ENCODE data around the gene TAF4.

The TAF4 gene

GRCh38 chr20:61963885-61964674 is 101.6 kb downstream of the TAF4 start:
- TF ChIP-seq CTCF (IDR thresholded peaks at IDR 0.05; ENCODE audit: control extremely low read depth, extremely low read depth, low read depth, missing control alignments) = no peak
- CTCF ChIA-PET = no interaction called here
- POLR2A ChIA-PET = no interaction called here
- DNase-seq (ENCODE audit: extremely low spot score) = no peak

GRCh38 chr20:61963149-61963548 is 102.5 kb downstream of the TAF4 start:
- no peak for DNase-seq (ENCODE audit: extremely low spot score)
- TF ChIP-seq CTCF (IDR thresholded peaks at IDR 0.05; ENCODE audit: control extremely low read depth, extremely low read depth, low read depth, missing control alignments) = no peak
- CTCF ChIA-PET = no interaction called here
- POLR2A ChIA-PET = no interaction called here

- POLR2A ChIA-PET = no interaction called here
Observed at GRCh38 chr20:61960836-61961235, 104.8 kb downstream of the TAF4 start.

GRCh38 chr20:61958773-61959700 is 106.6 kb downstream of the TAF4 start:
- CTCF ChIA-PET = no interaction called here
- POLR2A ChIA-PET = no interaction called here
- no peak for TF ChIP-seq CTCF (IDR thresholded peaks at IDR 0.05; ENCODE audit: control extremely low read depth, extremely low read depth, low read depth, missing control alignments)
- DNase-seq (ENCODE audit: extremely low spot score) = no peak

More at GRCh38 chr20:61960836-61961235, 104.8 kb downstream of the TAF4 start:
- TF ChIP-seq CTCF (IDR thresholded peaks at IDR 0.05; ENCODE audit: control extremely low read depth, extremely low read depth, low read depth, missing control alignments) = no peak
- no peak for DNase-seq (ENCODE audit: extremely low spot score)
- CTCF ChIA-PET = no interaction called here

GRCh38 chr20:61957961-61958715 is 107.5 kb downstream of the TAF4 start:
- CTCF ChIA-PET = no interaction called here
- POLR2A ChIA-PET = no interaction called here
- no peak for DNase-seq (ENCODE audit: extremely low spot score)
- TF ChIP-seq CTCF (IDR thresholded peaks at IDR 0.05; ENCODE audit: control extremely low read depth, extremely low read depth, low read depth, missing control alignments) = no peak
